Colonic mucosa (tissue), 4 donors: ENCODE results near the gene HIPK2. TPM values are rescaled to one million over a fixed set of nuclear protein-coding genes. Genes with fewer than 3 reads are reported as not detected.

ENCODE experiments used
- DNase-seq: peaks from one replicate; pipeline ENCODE4 v3.0.0-alpha.2; 2020
- H3K27ac ChIP-seq: fragments of 200-600 bp; one replicate; pipeline ENCODE4 v1.8.0; 2021
- H3K27me3 ChIP-seq: fragments of 200-600 bp; one replicate; pipeline ENCODE4 v1.8.0; 2021
- H3K36me3 ChIP-seq: fragments of 200-600 bp; one replicate; pipeline ENCODE4 v1.8.0; 2021
- H3K4me1 ChIP-seq: fragments of 200-600 bp; one replicate; pipeline ENCODE4 v1.8.0; 2021; ENCODE audit warnings: mild to moderate bottlenecking
- H3K4me3 ChIP-seq: fragments of 200-600 bp; one replicate; pipeline ENCODE4 v1.8.0; 2021
- H3K9ac ChIP-seq, 2 donors: one replicate each; pipeline ENCODE4 v1.7.0; 2013; ENCODE audit warnings: control low read depth in 2 of 2, low read depth in 2 of 2, low read length in 2 of 2
- H3K9me3 ChIP-seq: fragments of 200-600 bp; one replicate; pipeline ENCODE4 v1.8.0; 2021
- CTCF ChIP-seq: fragments of 200-600 bp; IDR thresholded peaks from one replicate; pipeline ENCODE4 v1.8.0; 2022; ENCODE audit warnings: antibody characterized with exemption, mild to moderate bottlenecking
- intact Hi-C: fragments of 100-400 bp; cut with DNase I; formaldehyde crosslinking; loops from one replicate; pipeline ENCODE4 v1.14.1; 2022
- total RNA-seq, 2 donors: library from RNA; stranded (reverse); fragmentation: NEBNext Ultra II Directional in 1 of 2; extraction: Animal tissue kit (Norgen Biotek cat#: 25700) in 1 of 2; gene quantifications; one replicate each; pipeline ENCODE4 v1.2.1, GENCODE V29; 2021
- donor health status: healthy.
- donor health status: DM: no; HTN: no; CAD: no.
- donor health status: DM: no; HTN: no; CAD: no.

Gene HIPK2
- total RNA-seq, 2 donors from 2014 or later, result 25.3 to 28.4 TPM

- Histone ChIP-seq H3K27me3 (no peaks in the 10 kb centered on the region), H3K4me3 (no peak overlapping the region), H3K9me3 (no peaks in the 10 kb centered on the region), H3K36me3 (no peaks in the 10 kb centered on the region), H3K4me1 (peaks cover 4% of the 10 kb centered on the region), H3K27ac (no peak overlapping the region), H3K9ac (no peak overlapping the region)
- DNase-seq, result no peak
- no peak for TF ChIP-seq CTCF
- intact Hi-C loops, result loop anchor here (10.0 kb wide), 1 partner anchor 133 kb away; the partner anchor contains the start of gene HIPK2
Observed at GRCh38 chr7:139641337-139641992, 136.3 kb downstream of the HIPK2 start.

- Histone ChIP-seq H3K4me1 (peaks cover 4% of the 10 kb centered on the region), H3K36me3 (no peaks in the 10 kb centered on the region), H3K27me3 (no peaks in the 10 kb centered on the region), H3K27ac (no peak overlapping the region), H3K4me3 (no peak overlapping the region), H3K9ac (no peak overlapping the region), H3K9me3 (no peaks in the 10 kb centered on the region)
- TF ChIP-seq CTCF, result no peak
- intact Hi-C loops, result loop anchor here (10.0 kb wide), 1 partner anchor 134 kb away; the partner anchor contains the start of gene HIPK2
- DNase-seq, result no peak
Observed at GRCh38 chr7:139640681-139641080, 137.1 kb downstream of the HIPK2 start.

- H3K9me3 ChIP-seq, result no peaks in the 10 kb centered on the region
- DNase-seq, result no peak
- H3K27me3 ChIP-seq, result no peaks in the 10 kb centered on the region
- H3K27ac ChIP-seq, result no peak overlapping the region
- no peaks in the 10 kb centered on the region for H3K36me3 ChIP-seq
- intact Hi-C loops, result no loop called here
- TF ChIP-seq CTCF, result no peak
- no peak overlapping the region for H3K9ac ChIP-seq
- no peak overlapping the region for H3K4me3 ChIP-seq
- peaks cover 4% of the 10 kb centered on the region for H3K4me1 ChIP-seq
Observed at GRCh38 chr7:139639563-139639962, 138.2 kb downstream of the HIPK2 start.

GRCh38 chr7:139635526-139636302 lies 142.1 kb downstream of the HIPK2 start:
- H3K9ac ChIP-seq, result no peak overlapping the region
- intact Hi-C loops, result no loop called here
- no peak for TF ChIP-seq CTCF
- H3K27ac ChIP-seq, result no peak overlapping the region
- H3K4me1 ChIP-seq, result no peaks in the 10 kb centered on the region
- no peak overlapping the region for H3K4me3 ChIP-seq
- H3K36me3 ChIP-seq, result no peaks in the 10 kb centered on the region
- no peak for DNase-seq
- no peaks in the 10 kb centered on the region for H3K9me3 ChIP-seq
- H3K27me3 ChIP-seq, result no peaks in the 10 kb centered on the region

- H3K27me3 ChIP-seq, result no peaks in the 10 kb centered on the region
- intact Hi-C loops, result no loop called here
- DNase-seq, result no peak
- H3K4me1 ChIP-seq, result no peaks in the 10 kb centered on the region
- no peak for TF ChIP-seq CTCF
- no peaks in the 10 kb centered on the region for H3K36me3 ChIP-seq
- H3K27ac ChIP-seq, result no peak overlapping the region
- H3K4me3 ChIP-seq, result no peak overlapping the region
- no peaks in the 10 kb centered on the region for H3K9me3 ChIP-seq
- no peak overlapping the region for H3K9ac ChIP-seq
Observed at GRCh38 chr7:139634087-139634486, 143.7 kb downstream of the HIPK2 start.
